Skin of body (tissue), 2 donors: ENCODE measurements around the gene HDDC2. TPM values are rescaled to one million over a fixed set of nuclear protein-coding genes. Genes with fewer than 3 reads are reported as not detected.
"Not testable (repeated sequence)": the region's sequence is repeated elsewhere in the genome, so short reads cannot be mapped to it uniquely, and the experiment has no call there.

ENCODE experiments used
- DNase-seq: peaks from one replicate; lab custom pipeline; 2025; lab: John Stamatoyannopoulos, UW
- total RNA-seq: library from RNA; depleted of rRNA; stranded (reverse); fragments of >200 nt; gene quantifications from one replicate; pipeline ENCODE4 v1.2.3, GENCODE V29; 2014

The HDDC2 gene
- total RNA-seq, 1 donor from 2014 or later = 29.1 TPM

DNA sequence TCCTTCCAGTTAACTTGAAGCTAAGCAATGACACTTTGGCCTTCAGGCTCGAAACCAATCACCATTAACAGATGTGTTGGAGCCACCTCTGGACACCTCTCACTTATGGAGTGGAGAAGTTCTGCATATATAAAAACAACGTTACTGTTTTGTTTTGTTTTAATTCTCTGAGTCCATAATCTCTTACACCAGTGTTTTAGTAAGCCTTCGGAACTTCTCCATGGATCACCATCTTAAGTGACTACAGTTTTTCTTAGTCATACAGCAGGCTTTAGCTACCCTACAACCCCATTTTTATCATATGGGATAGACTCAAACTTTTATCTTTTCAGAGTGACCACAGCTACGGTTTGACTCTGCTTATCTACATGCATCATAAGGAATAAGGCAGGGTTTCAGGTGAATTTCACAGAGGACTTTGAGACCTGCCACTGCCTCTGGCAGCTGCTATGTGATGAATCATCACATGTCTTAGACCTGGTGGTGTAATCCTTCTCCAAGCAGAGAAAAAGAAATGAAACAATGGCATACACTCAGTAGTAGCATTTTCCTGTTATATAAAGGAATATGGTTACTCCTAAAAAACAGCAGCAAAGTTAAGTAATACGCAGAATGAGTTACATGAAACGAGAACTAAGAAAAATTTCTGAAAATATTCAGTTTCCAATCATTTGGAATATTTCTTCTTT is 5.5 kb upstream of the HDDC2 start:
- DNase-seq = no peak

DNA sequence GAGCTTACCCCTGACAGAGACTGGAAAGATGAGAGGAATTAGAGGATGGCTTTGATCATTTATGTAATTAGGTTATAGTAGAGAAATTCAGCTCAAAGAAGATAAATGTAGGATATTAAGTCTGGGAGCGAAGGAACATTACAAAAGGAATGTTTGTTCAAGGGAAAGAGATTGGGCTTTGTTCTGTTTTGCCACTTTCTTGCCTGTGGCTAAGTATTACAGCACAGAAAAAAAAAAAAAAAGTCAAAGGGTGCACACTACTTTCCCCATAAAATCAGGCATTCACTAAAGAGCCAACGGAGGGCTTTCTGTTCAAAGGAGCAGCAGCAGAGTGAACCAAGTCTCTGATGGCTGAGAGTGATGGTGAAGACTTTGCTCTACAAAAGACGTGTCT is 5.0 kb upstream of the HDDC2 start:
- no peak for DNase-seq

DNA sequence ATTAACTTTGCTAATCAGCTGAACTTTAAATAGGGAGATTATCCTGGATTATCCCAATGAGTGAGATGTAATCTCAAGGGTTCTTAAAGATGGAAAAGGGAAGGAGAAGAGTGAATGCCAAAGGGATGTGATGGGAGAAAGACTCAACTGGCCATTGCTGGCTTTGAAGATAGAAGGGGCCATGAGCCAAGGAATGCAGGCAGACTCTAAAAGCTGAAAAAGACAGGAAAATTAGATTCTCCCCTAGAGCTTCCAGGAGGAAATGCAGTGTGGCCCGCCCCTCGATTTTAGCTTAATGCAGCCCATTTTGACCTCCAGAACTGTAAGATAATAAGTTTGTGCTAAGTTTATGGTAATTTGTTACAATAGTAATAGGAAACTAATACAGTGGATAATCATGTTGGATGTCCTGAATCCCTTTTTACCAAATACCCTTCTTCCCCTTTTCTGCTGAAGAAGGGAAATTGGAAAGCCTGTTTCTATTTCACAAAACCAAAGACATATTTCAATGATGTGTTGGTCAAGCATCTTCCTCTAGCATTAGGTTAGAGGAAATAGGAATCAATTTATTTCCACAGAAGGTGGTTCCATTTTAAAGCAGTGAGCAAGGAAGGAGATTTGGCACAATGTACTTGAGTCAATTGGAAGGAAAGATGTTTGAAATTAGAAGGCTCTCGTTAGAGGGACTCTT is 3.3 kb upstream of the HDDC2 start:
- no peak for DNase-seq

DNA sequence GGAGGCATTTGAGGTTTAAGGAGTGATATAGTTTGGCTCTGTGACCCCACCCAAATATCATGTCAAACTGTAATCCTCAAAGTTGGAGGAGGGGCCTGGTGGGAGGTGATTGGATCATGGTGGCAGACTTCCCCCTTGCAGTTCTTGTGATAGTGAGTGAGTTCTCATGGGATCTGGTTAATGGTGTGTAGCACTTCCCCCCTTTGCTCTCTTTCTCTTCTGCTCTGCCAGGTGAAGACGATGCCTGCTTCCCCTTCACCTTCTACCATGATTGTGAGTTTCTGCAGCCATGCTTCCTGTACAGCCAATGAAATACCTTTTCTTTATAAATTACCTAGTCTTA is 1.7 kb upstream of the HDDC2 start:
- no peak for DNase-seq

DNA sequence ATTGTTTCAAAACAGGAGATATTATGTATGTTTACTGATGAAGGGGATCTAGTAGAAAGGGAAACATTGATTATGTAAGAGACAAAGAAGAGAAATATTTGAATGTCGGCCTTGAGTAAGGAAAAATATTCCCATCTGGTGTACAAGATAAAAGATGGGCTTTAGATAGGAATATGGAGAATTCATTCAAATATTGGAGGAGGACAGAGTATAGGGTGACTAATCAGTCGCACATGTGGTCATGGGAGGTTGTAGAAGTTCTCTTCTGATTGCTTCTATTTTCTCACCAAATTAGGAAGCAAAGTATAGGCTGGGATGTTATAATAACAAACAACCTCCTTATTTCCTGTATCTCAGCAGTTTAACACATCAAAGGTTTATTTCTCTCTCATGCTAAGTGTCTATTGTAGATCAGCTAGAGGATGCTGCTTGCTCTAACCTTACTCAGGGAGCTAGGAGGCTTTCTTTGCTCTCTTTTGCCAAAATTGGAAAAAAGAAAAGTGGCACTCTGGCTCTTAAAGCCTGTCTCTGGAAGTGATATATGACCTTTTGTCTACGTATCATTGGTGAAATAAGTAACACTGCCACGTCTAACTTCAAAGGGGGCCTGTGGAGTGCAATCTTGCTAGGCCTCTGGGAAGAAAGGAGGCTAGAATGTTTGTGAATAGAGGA is 1.2 kb upstream of the HDDC2 start:
- no peak for DNase-seq

DNA sequence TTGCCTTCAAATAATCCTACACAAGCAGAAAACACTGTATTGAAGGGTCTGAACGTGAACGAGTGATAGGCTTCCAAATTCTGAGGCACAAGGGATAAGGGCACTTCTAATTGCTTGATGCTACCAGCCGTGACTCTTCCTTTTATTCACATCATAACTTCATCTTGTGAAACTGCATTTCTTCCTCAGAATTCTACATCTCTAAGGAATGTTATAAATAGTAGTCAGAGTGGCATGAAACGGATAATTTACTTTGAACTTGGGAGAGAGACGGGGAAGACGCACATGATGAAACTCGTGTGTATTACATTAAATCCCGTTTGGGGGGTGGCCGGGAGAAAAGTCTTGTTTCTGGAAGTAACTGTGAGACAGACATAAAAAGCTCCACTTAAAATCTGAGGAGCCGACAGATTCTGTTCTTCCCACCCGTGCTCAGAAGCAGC is 754 bp downstream of the HDDC2 start:
- DNase-seq = peak; percentile 31

DNA sequence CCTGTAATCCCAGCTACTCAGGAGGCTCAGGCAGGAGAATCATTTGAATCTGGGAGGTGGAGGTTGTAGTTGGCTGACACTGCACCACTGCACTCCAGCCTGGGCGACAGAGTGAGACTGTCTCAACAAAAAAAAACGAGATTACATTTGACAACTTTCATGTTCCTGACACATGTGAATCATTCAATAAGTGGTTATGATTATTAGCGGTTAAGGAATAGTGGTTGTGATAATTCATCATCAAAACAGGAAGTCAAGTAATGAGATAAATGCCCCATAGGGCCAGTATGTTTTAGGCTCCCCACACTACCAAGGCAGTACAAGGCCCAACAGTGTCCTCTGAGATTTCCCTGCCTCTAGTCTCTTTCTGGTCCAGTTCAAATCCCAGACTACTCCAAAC is 2.5 kb downstream of the HDDC2 start:
- no peak for DNase-seq

DNA sequence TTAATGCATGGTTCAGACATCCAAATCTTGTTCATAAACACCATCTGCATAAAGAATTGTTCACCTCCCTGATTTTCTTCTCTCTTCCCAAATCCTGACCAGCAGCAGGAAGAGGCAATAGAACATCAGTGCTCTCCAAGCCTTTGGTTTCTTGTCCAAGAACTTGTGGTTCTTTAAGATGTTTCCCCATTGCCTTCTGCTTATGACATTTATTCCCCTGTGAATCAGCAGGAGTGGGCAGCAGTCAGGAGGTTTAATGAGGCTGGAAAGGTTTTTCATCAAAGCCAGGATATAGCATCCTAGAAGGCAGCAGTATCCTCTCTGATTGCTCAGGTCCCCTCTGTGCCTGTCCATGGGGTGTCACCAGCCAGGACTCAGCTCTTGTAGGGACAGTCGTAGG is 5.3 kb downstream of the HDDC2 start:
- no peak for DNase-seq

DNA sequence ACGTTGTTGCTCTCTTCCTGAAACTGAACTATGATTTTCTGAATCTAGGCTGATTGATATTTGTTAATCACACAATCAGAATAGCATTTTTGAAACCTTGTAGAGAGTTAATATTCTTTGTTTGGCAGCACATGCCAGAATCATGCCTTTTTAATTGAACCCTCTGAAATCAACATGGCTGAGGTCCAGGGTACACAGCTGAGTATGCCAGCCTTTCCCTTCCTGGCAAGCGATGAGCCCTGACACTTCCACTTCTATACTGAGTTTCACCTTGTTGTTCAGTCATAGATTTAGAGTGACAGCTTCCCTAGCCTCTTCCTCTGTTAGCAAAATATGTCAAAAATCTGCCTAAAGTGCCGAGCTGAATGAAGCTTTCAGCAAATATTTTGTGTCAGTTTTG is 6.8 kb downstream of the HDDC2 start:
- DNase-seq = no peak

DNA sequence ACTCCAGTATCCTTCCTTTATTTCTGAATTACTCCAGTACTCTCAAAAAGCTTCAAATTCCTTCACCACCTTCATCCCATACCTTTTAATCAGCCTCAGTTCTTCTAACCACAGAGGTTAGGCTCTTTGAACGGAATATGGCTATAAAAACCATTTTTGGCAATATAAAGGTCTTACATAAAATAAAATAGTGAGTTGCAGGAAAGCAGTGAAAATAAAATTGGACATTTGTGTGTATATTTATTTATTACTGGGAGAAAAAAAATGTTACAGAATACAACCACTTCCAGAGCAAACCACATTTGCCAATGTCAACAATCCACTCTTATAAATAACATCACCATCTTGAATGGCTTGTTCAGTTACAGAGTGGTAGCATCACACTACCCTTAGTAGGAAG is 7.7 kb downstream of the HDDC2 start:
- no peak for DNase-seq

DNA sequence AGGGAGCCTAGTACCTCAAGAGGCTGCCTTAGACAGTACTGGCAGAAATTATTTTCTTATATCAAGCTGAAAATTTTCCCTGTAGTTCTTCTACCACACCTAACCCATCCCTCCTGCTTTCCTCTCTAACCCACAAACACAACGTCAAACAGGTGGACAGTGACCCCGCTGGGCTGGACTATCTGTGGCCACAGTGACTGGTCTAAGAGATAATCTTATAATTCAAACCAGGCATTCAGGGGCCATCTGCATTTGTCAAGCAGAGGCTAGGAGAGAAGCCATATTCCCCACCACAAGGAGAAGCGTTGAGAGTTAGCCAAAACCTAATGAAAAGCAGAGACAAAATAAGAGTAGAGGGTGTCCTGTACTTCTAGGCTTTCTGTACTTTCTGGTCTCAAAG is 8.2 kb downstream of the HDDC2 start:
- DNase-seq = no peak

DNA sequence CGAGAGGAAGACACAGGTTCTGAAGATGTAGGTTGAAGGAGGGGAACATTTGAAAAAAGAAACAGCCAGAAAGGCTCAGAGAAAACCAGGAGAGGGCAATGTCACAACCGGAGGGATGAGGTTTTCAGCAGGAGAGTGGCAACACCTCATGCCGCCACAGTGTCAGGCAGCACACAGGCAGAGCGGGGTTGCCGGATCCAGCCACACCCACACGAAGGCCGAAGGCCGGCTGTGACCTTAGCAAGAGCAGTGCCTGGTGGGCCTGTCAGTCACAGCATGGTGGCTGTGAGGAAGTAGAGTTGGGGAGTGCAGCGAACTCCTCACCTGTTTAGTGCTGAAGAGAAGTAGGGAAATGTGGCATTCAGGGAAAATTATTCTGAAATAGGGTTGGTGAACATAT is 14.0 kb downstream of the HDDC2 start:
- DNase-seq = no peak

DNA sequence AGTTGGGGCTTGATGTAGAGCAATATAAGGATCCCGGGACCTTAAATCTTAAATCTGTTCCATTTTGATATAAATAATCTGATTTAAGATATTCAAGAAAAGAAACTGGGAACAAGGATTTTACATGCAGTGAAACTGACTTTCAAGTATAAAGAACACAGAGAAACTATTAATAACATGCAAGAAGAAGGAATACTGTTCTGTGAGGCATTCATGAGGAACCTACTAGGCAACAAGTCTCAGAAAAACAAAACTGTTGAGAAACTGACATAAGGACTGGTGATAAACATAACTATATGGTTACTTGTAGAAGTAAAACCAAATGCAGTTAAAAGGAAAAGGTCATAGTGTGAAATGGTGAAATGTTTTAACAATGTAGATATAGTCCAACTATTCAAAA is 15.8 kb downstream of the HDDC2 start:
- DNase-seq = no peak

DNA sequence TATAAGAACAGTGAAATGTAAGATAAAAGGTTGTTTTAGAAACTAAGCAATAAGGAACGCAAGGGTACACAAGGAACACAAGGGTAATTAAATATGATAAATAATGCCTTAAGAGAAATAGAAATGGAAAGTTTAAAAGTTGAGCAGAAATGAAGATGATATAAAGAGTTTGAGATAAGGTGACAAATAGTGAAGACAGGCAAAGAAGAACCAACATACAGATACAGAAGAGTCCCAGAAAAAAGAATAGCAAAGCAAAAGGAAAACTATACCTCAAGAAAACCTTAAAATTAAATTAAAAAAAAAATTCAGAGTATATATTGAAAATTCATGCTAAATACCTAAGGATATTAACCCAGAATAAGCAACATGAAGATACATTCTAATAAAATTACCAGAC is 16.4 kb downstream of the HDDC2 start:
- no peak for DNase-seq

DNA sequence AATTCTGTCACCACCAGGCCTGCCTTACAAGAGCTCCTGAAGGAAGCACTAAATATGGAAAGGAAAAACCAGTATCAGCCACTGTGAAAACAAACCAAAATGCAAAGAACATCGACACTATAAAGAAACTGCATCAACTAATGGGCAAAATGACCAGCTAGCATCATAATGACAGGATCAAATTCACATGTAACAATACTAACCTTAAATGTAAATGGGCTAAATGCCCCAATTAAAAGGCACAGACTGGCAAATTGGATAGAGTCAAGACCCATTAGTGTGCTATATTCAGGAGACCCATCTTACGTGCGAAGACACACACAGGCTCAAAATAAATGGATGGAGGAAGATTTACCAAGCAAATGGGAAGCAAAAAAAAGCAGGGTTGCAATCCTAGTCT is 19.3 kb downstream of the HDDC2 start:
- DNase-seq = not testable (repeated sequence)

DNA sequence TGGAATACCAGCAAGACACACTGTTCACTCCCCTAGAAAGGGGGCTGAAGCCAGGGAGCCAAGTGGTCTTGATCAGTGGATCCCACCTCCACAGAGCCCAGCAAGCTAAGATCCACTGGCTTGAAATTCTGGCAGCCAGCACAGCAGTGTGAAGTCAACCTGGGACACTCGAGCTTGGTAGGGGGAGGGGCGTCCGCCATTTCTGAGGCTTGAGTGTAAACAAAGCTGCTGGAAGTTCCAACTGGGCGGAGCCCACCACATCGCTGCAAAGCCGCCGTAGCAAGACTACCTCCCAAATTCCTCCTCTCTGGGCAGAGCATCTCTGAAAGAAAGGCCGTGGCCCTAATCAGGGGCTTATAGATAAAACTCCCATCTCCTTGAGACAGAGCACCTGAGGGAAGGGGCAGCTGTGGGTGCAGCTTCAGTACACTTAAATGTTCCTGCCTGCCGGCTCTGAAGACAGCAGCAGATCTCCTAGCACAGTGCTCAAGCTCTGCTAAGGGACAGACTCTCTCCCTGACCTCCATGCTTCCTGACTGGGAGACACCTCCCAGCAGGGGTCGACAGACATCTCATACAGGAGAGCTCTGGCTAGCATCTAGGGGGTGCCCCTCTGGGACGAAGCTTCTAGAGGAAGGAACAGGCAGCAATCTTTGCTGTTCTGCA is 21.3 kb downstream of the HDDC2 start:
- not testable (repeated sequence) for DNase-seq

DNA sequence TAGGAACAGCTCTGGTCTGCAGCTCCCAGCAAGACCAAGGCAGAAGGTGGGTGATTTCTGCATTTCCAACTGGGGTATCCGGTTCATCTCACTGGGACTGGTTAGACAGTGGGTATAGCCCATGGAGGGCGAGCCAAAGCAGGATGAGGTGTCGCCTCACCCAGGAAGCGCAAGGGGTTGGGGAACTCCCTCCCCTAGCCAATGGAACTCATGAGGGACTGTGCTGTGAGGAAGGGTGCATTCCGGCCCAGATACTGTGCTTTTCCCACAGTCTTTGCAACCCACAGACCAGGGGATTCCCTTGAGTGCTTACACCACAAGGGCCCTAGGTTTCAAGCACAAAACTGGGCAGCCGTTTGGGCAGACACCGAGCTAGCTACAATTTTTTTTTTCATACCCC is 21.8 kb downstream of the HDDC2 start:
- DNase-seq = no peak

DNA sequence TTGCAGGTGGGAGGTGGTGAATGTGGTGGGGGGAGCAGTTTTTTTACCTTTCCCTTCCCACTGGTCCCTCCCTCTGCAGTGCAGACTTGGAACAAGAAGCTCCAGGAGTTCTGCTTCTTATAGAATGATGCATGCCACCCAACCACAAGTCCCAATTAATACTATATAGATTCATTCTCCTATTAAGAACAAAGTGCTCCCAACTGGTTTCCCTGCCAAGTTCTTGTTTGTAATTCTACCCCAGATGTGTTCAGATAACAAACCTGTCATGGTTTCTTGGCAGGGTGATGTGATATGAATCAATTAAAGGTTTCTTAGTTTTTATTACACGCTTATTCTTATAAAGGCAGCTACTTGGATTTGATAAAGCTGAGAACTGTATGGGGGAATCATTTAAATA is 23.9 kb downstream of the HDDC2 start:
- no peak for DNase-seq

DNA sequence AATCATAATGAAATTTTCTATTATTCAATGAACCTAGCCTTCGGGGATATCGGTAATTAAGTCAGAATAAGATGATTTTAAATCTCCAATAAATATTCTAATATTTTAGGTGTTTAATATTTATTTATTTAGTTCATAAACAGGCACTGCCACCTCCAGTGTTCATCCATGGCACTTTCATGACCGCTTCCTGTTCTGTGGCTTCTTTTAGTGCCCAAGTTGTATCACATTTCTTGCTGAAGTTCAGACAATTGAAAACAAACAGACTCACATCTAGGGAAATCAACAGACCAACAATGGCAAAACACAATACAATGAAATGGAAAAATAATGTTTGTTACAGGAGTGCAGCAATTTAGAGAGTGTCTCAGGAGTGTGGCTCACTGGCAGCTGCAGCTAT is 26.0 kb downstream of the HDDC2 start:
- DNase-seq = no peak

DNA sequence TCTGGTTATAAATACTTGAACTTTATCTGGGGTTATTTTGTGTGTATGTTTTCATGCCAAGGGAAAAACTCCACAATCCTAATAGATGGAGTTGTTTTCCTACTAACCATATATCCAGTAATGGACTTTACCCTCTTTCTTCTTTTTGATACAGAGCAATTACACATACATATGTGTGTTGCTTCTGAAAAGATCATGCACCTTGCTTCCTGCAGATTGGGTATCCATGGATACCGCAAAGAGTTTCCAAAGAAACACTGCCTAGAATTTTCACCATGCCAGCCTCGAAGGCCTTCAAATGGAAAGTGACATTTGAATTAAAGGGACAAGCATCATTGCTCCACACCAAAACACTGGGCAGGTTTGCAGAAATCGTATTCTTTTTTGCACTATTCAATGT is 26.8 kb downstream of the HDDC2 start:
- DNase-seq = no peak

DNA sequence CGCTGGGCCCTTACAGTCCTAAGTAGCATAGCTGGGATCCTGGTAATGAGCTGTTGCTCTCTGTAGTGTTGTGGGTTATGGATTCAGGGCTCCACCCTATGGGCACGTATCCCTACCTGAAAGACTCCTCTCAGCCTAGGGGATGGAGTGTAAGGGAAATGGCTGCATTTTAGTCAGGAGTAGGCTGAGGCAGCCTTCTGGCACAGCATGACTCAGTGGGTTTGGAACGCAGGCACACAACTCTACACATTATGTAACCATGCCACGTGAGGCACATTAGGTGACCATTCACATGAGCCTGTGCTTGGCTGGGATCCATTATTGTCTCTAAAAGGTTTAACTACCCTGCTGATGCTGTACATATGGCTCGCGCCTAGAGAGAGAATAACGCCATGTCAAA is 27.8 kb downstream of the HDDC2 start:
- DNase-seq = no peak

DNA sequence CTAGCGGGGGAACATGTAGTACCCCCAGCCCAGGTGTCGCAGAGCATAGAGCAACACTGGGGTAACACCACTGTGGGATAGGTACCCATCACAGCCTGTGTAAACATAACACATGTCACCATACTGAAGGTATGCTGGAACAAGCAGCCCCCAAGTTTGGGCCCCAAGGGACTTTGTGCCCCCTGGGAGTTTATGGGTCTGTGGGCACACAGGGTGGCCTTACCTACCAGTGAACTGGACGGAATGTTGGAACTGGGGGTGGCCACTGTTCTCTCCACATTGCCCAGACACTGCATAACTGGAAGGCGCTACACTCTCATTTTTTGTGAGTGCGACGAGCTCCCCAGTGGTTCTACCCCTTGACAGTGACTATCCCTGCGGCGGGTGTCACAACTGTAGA is 28.5 kb downstream of the HDDC2 start:
- DNase-seq = no peak
